Activated naive CD4-positive, alpha-beta T cell treated with anti-CD3 and anti-CD28 coated beads, Interleukin-2, amount 50 U/mL, for 16 hours (primary cell): ENCODE measurements around the gene NOL4L.
A peak's percentile ranks its signal among the peaks of the same experiment; 100 is the strongest.

Experiments
- DNase-seq: peaks from one replicate; pipeline ENCODE4 v3.0.0-alpha.2; 2020

The NOL4L gene

DNA sequence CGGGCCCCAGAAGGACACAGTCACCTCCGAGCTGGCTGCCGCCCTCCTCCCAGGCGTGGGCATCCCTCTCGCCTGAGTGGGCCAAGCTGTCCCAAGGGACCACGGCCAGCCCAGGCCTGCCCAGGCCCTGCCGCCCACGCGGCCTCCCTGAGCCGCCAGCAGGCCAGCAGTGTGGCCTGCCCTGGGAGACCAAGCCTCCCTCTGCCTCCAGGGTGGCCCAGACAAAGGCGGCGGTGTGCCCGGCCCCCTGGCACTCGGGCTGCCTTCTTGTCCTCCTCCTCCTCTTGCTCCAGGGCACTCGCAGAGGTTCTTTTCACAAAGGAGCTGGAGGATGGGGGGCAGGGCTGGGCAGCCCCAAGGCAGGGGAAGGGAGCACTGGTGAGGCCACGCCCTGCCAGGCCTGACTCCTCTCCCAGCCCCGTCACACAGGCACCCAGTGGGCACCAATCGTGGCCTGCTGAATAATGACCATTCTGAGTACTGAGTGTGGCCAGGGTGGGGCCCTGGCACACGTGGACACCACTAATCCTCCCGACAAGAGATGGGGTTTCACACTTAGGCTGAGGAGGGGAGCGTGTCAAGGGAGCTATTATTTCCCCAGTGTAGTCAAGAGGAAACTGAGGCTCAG is 25.3 kb downstream of the NOL4L start:
- DNase-seq, result no peak

DNA sequence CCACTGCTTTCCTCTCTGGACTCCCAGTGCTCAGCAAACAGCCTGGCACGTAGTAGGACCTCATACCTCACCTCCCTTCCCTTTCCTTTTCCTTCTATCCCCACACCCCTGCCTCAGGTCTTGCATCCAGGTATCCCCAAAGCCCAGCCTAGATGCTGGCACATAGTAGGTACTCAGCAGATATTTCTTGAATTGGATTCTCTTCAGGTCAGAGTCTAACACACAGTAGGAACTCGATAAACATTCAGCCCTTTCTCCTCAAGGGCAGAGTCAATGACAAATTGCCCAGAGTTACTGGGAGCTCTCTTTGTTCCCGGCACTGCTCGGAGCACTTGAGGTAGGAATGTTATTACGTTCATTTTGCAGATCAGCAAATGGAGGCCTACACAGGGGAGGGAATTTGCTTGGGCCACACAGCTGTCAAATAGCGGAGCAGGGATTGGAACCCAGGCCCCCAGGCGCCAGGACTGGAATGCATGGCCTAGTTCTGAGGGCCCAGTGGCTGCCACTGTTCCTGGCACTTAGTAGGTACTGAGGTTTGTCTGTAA is 25.9 kb downstream of the NOL4L start:
- DNase-seq, result no peak

DNA sequence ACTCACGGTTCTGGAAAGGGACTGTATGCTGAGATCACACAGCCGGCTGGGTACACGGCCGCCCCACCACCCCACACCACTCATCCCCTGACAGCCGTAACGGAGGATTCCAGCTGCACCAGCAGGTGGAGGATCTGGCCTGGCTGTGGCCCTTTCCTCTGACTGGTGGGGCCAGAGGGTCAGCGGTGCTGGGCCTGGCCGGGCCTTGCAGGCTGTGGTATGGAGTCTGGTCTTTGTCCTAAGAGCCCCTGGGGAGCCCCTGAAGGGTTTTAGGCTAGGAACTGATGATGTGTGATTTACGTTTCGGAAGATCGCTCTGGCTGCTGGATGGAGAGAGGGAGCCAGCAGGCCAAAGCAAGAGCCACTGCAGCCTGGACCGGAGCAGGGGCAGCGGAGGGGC is 26.6 kb downstream of the NOL4L start:
- DNase-seq, result no peak

DNA sequence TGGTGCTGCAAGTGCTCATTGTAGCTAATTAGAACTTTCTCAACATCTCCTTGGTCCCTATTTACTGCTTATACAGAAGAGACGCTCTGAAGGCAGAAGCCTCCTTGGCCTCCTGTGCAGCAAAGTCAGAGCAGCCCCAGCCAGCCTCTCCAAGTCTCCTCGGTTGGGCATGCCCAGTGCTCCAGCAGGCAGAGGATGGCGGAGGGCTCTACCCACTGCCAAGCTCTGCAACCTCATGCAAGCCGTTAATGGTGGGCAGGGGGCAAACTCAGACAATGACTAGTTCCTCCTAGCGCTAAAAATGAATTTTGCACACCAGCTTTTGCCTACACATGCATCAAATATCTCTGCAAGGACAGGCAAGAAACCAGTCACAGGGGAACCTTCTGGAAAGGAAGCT is 27.8 kb downstream of the NOL4L start:
- DNase-seq, result no peak

DNA sequence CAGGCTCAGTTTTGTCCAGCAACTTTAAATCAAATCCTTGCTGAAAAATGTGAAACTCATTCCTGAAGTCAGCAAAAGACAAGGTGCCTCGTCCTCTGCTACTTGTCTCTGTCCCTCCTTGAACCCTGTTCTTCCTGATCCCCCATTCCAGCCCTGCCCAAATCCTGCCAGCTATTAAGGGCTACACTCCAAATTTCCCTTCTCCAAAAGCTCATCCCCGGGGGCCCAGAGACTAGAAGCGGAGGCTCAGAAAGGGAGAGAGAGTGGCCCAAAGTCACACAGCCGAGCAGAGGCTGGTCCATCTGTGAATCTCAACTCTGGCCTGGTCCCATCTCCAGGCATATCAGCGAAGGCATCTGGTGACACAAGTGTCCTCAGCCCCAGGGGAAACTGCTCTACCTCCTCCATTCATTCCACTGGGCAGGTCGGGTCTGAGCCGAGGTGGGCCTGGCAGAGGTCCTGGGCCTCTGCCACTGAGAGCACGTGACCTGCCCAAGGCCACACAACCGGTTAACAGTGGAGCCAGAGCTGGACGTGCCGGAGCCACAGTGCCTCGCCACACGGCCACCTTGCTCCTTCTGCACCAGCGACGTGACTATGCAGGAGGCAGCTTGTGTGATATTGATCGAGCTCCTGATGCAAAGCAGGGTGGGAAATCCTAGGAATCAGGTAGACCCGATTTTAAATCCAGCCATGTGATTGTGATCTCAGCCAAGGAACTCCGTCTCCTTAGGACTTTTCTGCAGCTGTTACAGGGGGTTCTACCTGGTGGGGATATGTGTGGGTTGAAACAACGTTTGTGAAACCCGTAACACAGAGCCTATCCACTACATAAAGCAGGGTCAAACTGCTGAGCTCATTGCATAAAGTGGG is 28.6 kb downstream of the NOL4L start:
- DNase-seq, result no peak

DNA sequence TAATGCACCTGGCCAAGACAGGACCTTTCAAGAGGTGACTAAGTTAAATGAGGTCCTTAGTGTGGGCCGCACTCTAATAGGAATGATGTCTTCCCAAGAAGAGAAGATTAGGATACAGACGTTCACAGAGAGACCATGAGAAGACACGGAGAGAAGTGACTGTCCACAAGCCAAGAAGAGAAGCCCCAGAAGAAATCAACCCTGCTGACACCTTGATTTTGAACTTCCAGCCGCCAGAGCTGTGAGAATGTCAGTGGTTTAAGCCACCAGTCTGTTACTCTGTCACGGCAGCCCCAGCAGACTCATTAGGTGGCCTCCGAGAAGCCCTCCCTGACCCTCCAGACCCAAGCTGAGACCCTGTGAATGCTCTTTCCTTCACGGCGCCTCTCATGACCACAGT is 29.5 kb downstream of the NOL4L start:
- no peak for DNase-seq

DNA sequence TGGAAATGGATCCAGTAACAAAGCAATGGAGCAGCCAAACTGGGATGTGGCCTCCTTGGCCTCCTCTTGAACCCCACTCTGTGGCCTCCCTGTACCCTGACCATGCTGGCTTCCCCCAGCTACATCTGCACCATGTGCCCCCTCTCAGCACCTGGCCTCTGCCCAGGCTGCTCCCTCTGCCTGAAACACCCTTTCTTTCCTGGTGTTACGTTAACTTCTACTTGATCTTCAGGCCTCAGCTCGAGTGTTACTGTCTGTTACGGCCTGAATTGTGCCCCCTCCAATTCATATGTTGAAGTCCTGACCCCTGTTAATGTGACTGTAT is 30.2 kb downstream of the NOL4L start:
- no peak for DNase-seq

DNA sequence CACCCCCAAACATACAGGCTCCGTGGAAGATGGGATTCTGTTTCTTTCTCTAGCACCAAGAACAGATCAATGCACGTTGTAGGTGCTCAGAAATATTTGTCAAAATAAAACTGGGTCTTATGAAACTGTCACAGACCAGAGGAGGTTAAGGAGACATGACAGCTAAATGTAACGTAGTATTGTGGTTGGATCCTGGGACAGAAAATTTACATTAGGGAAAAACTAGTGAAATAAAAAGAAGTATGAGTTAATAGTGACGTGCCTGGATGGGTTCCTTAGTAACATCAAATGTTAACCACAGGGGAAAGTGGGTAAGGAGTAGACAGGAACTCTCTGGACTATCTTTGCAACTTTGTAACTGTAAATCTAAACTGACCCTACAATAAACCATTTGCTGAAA is 31.5 kb downstream of the NOL4L start:
- DNase-seq, result no peak

DNA sequence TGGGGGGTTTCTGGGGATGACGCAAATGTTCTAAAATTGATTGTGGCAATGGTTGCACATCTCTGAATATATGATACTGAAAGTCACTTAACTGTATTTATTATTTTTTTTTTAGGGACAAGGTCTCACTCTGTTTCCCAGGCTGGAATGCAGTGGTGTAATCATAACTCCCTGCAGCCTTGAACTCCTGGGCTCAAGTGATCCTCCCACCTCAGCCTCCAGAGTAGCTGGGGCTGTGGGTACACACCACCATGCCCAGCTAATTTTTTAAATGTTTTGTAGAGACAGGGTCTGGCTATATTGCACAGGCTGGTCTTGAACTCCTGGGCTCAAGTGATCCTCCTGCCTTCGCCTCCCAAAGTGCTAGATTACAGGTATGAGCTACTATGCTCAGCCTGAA is 33.4 kb downstream of the NOL4L start:
- no peak for DNase-seq

DNA sequence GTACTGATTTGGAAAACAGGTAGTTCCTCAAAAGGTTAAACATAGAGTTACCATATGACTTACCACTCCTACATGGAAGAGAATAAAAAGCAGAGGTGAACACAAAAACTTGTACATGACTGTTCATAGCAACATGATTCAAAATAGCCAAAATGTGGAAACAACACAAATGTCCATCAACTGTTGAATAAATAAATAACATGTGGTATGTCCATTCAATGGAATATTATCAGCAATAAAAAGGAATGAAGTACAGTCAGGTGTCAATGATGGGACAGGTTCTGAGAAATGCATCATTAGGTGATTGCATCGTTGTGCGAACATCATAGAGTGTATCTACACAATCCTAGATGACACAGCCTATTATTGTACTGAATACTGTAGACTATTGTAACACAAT is 35.3 kb downstream of the NOL4L start:
- DNase-seq, result no peak

DNA sequence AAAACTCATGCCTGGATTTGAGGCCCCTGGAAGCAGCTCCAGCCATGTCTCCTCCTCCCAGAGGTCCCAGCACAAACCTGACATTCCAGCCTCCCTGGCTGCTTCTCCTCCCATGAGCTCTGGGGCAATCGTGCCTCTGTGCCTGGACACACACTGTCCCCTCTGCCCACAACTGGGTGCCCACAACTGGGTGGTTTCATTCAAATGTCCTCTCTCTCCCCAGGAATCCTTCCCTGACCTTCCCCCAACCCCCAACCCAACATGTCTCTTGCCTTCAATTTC is 37.4 kb downstream of the NOL4L start:
- DNase-seq, result no peak

DNA sequence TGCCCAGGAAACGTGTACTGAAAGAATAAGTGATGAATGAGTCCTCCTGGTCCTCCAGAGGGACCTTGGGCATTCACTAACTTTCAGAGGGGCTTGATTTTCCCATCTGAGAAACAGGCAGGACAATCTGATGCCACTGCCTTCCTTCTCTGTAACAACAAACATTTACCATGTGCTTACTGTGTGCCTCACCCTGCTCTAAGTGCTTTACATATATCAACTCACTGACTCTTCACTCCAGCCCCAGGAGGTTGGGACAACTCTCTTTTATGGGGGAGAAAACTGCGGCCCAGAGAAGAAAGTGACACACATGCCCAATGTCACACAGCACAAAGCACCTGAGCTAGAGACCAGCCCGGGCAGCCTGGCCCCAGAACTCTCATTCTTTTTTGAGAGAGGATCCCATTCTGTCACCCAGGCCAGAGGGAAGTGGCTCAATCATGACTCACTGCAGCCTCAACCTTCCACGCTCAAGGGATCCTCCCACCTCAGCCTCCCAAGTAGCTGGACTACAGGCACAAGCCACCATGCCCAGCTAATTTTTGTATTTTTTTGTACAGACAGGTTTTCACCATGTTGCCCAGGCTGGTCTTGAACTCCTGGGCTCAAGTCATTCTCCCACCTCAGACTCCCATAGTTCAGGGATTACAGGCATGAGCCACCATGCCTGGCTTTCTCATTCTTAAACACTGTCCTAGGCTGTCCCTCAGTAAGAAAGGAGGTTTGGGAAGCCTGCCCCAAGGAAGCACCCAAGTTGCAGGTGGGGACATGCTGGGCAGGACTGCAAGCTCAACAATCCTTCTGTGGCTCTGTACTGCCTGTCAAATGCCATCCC is 38.0 kb downstream of the NOL4L start:
- DNase-seq, result no peak

DNA sequence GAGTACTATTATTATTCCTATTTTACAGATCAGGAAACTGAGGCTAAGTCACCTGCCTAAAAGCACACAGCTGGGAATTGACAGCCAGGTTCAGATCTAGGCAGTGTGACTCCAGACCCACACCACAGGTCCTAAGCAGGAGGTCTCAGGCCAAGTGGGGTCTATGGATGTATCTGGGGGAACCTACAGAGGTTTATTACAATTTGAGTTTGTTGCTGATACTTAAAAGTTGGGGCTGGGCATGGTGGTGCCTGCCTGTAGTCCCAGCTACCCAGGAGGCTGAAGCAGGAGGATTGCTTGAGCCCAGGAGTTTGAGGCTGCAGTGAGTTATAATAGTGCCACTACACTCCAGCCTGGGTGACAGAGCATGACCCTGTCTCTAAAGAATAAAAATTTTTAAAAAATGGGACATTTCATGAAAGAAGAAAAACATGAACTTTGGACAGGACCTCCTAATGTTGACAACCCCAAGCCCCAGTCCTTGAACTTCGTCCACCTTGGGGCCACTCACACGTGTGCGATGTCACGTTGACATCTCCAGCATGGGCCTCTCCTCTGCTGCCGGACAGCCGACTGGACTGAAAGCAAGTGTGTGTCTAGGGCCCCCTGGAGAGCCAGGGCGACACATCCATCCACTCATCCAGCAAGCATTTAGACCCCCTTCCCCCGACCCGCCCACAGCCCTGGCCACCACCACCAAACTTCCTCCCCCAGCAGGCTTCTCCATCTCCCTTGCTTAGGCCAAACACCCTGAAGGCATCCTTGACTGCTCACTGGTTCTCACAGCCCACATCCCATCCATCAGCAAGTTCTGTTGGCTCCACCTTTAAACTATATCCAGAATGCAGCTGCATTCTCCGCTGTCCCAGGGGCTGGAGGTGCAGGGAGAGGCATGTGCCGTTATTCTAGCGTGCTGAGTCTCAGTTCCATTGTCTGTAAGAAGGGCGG is 40.0 kb downstream of the NOL4L start:
- no peak for DNase-seq

DNA sequence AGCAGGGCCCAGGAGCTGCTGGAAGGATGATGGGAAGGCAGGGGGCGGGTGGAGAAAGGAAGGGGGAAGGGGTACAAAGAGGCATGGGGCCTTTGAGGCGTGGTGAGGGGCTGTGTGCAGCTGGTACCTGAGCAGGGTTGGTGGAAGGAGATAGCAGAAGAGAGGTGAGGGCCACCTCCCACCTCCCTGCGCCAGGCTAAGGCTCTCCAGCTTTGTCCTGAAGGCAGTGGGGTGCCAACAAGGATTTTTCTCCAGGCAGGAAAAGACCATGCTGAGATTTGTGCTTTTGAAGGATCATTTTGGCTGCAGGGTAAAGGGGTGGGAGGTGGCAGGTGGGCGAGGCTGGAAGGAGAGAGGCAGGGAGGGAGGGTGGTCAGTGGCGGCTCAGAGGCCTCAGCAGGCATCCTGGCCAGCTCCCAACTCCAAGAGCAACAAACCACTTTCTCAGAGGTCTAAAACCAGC is 40.8 kb downstream of the NOL4L start:
- no peak for DNase-seq

DNA sequence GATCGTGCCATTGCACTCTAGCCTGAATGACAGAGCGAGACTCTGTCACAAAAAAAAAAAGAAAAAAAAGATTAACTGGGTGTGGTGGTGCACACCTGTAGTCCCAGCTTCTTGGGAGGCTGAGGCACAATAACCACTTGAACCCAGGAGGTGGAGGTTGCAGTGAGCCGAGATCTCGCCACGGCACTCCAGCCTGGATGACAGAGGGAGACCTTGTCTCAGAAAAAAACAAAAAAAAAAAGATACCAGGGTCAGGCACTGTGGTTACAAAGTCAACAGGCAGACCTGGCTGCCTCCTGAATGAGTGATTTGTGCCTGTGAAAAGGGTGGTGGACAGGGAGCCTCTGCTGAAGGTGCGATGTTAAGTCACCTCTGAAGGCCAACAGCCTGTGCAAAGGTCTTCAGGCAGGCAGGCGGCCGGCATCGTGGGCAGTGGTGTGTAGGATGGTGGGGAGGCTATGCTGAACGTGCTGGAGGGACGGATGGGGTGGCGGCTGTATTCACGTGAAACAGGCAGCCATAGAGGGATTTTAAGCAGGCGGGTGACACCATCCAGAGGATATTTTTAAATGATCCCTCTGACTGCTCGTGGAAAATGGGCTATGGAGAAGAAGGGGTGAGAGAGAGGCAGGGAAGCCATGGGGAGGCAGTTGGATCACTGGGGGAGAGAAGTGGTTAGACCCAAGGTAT is 41.4 kb downstream of the NOL4L start:
- no peak for DNase-seq

DNA sequence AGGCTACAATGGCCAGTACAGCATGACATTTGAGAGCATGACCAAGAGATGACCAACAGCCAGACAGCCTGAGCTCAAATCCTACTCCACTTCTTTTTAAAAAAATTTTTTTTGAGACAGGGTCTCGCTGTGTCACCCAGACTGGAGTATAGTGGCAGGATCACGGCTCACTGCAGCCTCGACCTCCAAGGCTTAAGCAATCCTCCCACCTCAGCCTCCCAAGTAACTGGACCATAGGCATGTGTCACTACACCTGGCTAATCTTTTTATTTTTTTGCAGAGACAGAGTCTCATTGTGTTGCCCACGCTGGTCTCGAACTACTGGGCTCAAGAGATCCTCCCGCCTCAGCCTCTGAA is 42.9 kb downstream of the NOL4L start:
- no peak for DNase-seq

DNA sequence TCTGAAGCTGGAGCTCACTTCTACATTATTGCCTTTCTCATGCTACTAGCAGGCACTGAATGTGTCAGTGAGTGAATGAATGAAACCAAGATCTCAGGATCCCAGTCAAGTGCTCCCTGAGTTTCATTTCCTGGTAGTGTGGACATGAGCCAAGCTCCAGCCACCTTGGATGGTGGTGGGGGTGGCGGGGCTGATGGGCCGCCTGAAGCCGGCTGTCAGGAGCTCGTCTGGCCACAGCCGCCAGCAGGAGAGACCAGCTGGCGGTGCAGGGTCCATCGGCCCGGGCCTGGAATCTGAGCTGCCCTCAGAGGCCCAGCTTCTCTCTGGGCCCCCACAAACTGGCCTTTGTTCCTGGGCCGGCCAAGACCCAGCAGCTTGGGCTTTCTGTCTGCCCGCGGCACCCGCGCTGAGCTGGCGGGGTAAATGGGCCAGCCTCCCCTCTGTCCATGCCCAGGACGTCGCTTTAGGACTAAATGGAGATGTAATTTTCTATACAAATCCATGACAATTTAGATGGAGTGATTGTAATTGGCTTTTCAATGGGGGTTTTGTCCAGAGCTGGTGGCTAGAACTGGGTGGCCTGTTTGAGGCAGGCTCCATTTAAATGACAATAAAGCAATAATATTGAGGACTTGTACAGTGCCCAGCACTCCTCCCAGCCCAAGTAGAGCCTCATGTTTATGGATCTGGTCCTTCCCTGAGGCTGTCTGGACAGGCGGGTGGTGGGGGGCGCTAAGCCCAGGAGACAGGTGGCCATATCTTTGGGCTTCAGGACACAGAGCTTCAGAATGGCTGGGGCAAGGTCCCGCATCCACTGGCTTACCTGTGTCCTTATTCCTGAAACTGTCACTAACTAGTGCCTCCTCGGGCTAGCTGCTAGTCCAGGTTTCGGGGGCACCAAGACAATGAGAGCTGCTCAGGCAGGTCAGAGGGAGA is 43.5 kb downstream of the NOL4L start:
- DNase-seq, result no peak

DNA sequence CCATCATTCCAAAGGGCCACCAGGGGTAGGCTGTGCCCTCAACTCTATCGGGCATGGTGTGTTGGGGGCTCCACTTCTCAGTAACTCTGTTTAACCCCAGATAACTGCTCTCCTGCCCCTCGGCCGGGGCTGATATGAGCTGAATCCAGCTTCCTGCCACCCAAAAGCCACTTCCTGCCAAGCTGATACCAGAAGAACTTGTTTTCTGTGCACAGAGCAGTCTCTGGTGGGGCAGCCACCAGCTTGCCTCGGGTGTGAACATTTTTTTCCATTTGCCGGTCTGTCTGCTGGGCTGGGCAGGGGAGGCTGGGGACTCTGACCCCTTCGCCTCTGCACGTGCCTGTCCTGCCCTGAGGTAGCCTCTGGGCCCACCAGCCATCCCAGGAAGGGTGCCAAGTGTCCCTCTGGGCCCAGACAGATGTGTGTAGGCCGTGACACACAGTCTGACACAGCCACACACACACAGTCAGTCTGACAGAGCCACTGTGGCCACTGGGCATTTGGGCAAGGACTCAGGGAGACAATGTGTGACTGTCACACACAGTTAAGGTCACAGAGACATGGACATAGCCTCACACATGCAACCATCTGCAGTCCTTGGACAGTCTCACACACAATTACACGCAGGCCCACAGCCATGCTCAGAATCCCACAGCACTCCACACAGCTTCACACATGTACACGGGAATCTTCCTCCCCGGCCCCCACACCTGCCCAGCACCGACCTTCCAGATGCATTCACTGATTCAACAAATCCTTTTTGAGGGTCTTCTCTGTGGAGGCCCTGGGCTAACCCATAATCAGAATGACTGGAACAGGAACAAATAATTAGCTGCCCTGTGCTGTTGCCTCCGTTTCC is 45.1 kb downstream of the NOL4L start:
- peak; percentile 50 for DNase-seq

DNA sequence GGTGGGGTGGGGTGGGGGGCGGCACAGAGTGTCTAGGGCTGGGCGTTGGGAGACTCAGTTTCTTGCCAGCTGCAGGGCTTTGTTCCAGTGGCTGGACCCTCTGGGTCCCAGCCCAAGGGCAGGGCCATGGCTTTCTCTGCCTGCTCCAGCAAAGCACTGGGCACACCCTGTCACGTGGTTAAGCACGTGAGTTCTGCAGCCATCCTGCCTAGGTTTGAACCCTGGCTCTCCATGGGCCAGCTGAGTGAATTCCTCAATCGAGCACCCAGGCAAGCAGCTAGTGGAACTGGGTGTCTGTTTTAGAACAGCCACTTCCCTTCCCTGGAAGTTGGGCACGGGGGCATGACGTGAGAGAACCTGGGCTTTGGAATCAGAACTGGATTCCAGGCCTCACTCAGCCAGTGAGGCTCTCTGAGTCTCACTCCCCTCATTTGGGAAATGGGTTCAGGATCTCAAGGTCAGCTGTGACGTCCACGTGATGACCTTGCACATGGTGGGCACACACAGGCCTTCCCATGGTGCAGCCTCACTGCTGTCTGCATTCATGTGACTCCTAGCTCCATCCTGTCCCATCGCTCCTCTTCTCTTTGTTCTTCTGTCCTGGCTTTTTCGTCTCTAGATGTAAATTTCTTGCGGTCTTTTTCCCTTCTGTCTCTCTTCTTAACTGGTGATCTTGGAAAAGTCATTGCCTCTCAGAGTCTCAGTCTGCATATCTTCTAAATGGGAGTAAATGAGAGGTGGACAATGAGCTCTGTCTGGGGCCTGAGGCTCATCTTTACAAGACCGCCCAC is 45.9 kb downstream of the NOL4L start:
- DNase-seq, result no peak
